Measurements from ENCODE around the gene PTPN1.
"Not testable (repeated sequence)": the region's sequence is repeated elsewhere in the genome, so short reads cannot be mapped to it uniquely, and the experiment has no call there.

PTPN1 gene

DNA sequence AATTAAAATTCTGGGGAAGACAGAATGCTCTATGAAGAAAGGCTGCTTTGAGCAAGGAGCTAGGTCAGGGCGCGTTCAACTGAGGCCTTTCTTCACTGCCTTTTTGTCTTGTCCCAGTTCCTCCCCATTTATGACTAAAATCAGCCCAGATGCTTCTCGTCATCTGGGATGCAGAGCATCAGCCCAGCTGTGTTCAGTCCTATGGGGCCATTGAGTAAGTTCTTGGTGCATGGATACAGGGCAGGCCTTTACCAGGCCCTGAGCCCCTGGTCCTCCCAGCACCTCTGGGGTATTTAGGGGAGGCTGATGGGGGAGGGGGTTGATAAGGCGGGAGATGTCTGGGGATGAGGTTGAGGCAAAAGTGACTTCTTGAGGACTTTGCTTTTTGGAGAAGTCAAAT lies 55.7 kb downstream of the PTPN1 start:
- H3K9me3 ChIP-seq (ENCODE audit: control insufficient read depth, insufficient read depth, low read depth, low read length) = no peaks in the 10 kb centered on the region
- CTCF ChIA-PET = no interaction called here
- H3K27ac ChIP-seq (ENCODE audit: extremely low read depth, low read depth, low read length) = no peak overlapping the region
- POLR2A ChIA-PET = no interaction called here
- H3K4me1 ChIP-seq (ENCODE audit: control insufficient read depth, insufficient read depth, low read length) = peaks cover 3% of the 10 kb centered on the region
- no peak overlapping the region for H3K4me3 ChIP-seq (ENCODE audit: low read depth, low read length)
- H3K36me3 ChIP-seq (ENCODE audit: control insufficient read depth in 2 of 2, insufficient read depth in 1 of 2, low read length in 2 of 2) = peaks cover 0 to 63% of the 10 kb centered on the region in 2 experiments; a peak in 1 of 3 replicates
- TF ChIP-seq ZNF521 (tag by site-specific recombination; IDR thresholded peaks at IDR 0.05) (no peak), ZNF658 (tag by site-specific recombination; IDR thresholded peaks at IDR 0.05) (no peak), MYNN (tag by site-specific recombination; IDR thresholded peaks at IDR 0.05; ENCODE audit: borderline replicate concordance) (no peak), ZNF366 (tag by site-specific recombination; conservative IDR thresholded peaks at IDR 0.05) (no peak), ZNF324 (tag by site-specific recombination; IDR thresholded peaks at IDR 0.05) (no peak), ZSCAN30 (tag by site-specific recombination; IDR thresholded peaks at IDR 0.05) (no peak)
- TF ChIP-seq, protein P1, sequence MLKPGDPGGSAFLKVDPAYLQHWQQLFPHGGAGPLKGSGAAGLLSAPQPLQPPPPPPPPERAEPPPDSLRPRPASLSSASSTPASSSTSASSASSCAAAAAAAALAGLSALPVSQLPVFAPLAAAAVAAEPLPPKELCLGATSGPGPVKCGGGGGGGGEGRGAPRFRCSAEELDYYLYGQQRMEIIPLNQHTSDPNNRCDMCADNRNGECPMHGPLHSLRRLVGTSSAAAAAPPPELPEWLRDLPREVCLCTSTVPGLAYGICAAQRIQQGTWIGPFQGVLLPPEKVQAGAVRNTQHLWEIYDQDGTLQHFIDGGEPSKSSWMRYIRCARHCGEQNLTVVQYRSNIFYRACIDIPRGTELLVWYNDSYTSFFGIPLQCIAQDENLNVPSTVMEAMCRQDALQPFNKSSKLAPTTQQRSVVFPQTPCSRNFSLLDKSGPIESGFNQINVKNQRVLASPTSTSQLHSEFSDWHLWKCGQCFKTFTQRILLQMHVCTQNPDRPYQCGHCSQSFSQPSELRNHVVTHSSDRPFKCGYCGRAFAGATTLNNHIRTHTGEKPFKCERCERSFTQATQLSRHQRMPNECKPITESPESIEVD (tag by site-specific recombination; IDR thresholded peaks at IDR 0.05) = no peak
- TF ChIP-seq, protein P2, sequence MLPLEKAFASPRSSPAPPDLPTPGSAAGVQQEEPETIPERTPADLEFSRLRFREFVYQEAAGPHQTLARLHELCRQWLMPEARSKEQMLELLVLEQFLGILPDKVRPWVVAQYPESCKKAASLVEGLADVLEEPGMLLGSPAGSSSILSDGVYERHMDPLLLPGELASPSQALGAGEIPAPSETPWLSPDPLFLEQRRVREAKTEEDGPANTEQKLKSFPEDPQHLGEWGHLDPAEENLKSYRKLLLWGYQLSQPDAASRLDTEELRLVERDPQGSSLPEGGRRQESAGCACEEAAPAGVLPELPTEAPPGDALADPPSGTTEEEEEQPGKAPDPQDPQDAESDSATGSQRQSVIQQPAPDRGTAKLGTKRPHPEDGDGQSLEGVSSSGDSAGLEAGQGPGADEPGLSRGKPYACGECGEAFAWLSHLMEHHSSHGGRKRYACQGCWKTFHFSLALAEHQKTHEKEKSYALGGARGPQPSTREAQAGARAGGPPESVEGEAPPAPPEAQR (tag by site-specific recombination; IDR thresholded peaks at IDR 0.05) = no peak

DNA sequence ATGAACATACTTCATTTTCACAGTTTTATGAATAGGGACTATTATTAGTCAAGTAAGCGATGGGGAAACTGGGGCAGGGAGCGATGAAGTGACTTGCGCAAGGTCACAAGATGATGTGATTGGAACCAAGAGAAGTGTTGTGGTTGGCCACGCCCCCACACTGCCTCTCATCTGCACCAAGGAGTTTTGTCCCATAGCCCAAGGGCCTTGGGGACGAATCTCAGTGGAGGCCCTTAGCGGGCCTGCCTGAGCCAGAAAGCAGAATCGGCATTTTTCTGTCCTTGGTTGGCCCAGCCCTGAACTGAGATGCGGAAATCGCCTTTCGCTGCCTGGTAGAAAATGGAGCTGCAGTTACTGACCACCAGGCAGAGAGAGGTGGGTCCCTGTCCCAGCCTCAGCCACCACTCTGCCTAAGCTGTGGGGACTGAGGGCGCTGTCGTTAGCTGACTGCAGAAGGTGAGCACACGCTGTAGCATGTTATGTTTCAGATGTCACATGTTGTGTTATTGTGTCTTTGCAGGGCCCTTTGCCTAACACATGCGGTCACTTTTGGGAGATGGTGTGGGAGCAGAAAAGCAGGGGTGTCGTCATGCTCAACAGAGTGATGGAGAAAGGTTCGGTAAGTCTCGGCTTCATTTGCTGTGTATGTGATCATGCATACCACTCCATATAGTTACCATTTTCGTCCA lies 57.8 kb downstream of the PTPN1 start:
- Histone ChIP-seq H3K4me1 (ENCODE audit: control insufficient read depth, insufficient read depth, low read length) (no peaks in the 10 kb centered on the region; the same call in 1 of the 2 replicates), H3K9me3 (ENCODE audit: control insufficient read depth, insufficient read depth, low read depth, low read length) (no peaks in the 10 kb centered on the region), H3K27ac (ENCODE audit: extremely low read depth, low read depth, low read length) (no peak overlapping the region), H3K36me3 (ENCODE audit: control insufficient read depth in 2 of 2, insufficient read depth in 1 of 2, low read length in 2 of 2) (peaks cover 0 to 72% of the 10 kb centered on the region in 2 experiments; a peak in 1 of 3 replicates), H3K4me3 (ENCODE audit: low read depth, low read length) (no peak overlapping the region)
- ChIA-PET CTCF (interaction anchor here (1.0 kb wide), 2 partner anchors 12 to 388 kb away, joined by 3 to 4 read pairs; no protein-coding TSS in a partner anchor), POLR2A (no interaction called here)
- TF ChIP-seq ZNF561 (tag by site-specific recombination; IDR thresholded peaks at IDR 0.05; ENCODE audit: borderline replicate concordance) = no peak
- TF ChIP-seq, protein P3, sequence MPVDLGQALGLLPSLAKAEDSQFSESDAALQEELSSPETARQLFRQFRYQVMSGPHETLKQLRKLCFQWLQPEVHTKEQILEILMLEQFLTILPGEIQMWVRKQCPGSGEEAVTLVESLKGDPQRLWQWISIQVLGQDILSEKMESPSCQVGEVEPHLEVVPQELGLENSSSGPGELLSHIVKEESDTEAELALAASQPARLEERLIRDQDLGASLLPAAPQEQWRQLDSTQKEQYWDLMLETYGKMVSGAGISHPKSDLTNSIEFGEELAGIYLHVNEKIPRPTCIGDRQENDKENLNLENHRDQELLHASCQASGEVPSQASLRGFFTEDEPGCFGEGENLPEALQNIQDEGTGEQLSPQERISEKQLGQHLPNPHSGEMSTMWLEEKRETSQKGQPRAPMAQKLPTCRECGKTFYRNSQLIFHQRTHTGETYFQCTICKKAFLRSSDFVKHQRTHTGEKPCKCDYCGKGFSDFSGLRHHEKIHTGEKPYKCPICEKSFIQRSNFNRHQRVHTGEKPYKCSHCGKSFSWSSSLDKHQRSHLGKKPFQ (tag by site-specific recombination; IDR thresholded peaks at IDR 0.05) = no peak

DNA sequence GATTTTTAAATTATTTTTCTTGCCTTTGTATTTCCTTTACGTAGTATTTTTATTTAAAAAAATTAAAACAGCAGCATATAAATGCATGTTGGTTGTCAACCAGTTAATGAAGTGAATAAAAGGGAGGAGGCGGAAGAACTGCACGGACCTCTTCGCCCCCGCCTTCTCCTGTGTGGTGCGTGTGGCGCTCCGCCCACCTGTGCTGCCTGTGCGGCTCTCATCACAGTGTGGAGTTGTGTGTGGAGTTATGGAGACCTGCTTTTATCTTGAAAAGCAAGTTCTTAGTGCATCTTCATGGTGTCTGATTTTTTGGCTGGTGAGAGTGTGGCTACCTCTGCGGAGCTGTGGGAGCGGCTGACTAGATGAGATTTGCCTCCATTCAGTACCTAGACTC lies 58.4 kb downstream of the PTPN1 start:
- H3K4me3 ChIP-seq (ENCODE audit: low read depth, low read length) = no peak overlapping the region
- CTCF ChIA-PET = interaction anchor here (1.0 to 1.3 kb wide), 4 partner anchors 11 to 389 kb away, joined by 3 to 4 read pairs (median 4); no protein-coding TSS in a partner anchor
- TF ChIP-seq ZNF585B (tag by site-specific recombination; IDR thresholded peaks at IDR 0.05) = no peak
- TF ChIP-seq, protein P4, sequence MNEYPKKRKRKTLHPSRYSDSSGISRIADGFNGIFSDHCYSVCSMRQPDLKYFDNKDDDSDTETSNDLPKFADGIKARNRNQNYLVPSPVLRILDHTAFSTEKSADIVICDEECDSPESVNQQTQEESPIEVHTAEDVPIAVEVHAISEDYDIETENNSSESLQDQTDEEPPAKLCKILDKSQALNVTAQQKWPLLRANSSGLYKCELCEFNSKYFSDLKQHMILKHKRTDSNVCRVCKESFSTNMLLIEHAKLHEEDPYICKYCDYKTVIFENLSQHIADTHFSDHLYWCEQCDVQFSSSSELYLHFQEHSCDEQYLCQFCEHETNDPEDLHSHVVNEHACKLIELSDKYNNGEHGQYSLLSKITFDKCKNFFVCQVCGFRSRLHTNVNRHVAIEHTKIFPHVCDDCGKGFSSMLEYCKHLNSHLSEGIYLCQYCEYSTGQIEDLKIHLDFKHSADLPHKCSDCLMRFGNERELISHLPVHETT (tag by site-specific recombination; IDR thresholded peaks at IDR 0.05) = no peak
- no peak for TF ChIP-seq OVOL3 (tag by site-specific recombination; IDR thresholded peaks at IDR 0.05)
- TF ChIP-seq SP7 (tag by site-specific recombination; IDR thresholded peaks at IDR 0.05) = no peak
- TF ChIP-seq, protein P5, sequence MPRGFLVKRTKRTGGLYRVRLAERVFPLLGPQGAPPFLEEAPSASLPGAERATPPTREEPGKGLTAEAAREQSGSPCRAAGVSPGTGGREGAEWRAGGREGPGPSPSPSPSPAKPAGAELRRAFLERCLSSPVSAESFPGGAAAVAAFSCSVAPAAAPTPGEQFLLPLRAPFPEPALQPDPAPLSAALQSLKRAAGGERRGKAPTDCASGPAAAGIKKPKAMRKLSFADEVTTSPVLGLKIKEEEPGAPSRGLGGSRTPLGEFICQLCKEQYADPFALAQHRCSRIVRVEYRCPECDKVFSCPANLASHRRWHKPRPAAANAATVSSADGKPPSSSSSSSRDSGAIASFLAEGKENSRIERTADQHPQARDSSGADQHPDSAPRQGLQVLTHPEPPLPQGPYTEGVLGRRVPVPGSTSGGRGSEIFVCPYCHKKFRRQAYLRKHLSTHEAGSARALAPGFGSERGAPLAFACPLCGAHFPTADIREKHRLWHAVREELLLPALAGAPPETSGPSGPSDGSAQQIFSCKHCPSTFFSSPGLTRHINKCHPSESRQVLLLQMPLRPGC (tag by site-specific recombination; IDR thresholded peaks at IDR 0.05) = no peak
- TF ChIP-seq EGR2 (tag by site-specific recombination; IDR thresholded peaks at IDR 0.05; ENCODE audit: low read depth) = peak; percentile 71
- peak; percentile 61 for TF ChIP-seq ZFHX2 (tag by site-specific recombination; conservative IDR thresholded peaks at IDR 0.05)
- no peak for TF ChIP-seq ZBTB7A (tag by site-specific recombination; IDR thresholded peaks at IDR 0.05; ENCODE audit: low read depth)
- no peaks in the 10 kb centered on the region; the same call in 1 of the 2 replicates for H3K4me1 ChIP-seq (ENCODE audit: control insufficient read depth, insufficient read depth, low read length)
- H3K9me3 ChIP-seq (ENCODE audit: control insufficient read depth, insufficient read depth, low read depth, low read length) = no peaks in the 10 kb centered on the region
- POLR2A ChIA-PET = no interaction called here
- H3K36me3 ChIP-seq (ENCODE audit: control insufficient read depth in 2 of 2, insufficient read depth in 1 of 2, low read length in 2 of 2) = peaks cover 0 to 74% of the 10 kb centered on the region in 2 experiments; a peak in 1 of 3 replicates
- H3K27ac ChIP-seq (ENCODE audit: extremely low read depth, low read depth, low read length) = no peak overlapping the region

DNA sequence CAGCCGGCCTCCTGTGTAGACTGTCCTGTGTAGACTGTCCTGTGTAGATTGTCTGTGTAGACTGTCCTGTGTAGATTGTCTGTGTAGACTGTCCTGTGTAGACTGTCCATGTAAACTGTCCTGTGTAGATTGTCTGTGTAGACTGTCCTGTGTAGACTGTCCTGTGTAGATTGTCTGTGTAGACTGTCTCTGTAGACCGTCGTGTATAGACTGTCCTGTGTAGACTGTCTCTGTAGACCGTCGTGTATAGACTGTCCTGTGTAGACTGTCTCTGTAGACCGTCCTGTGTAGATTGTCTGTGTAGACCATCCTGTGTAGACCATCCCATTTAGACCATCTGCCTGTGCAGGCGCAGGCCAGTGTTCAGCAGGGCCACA lies 59.3 kb downstream of the PTPN1 start:
- H3K27ac ChIP-seq (ENCODE audit: extremely low read depth, low read depth, low read length); H3K9me3 ChIP-seq (ENCODE audit: control insufficient read depth, insufficient read depth, low read depth, low read length); H3K4me3 ChIP-seq (ENCODE audit: low read depth, low read length); POLR2A ChIA-PET; H3K4me1 ChIP-seq (ENCODE audit: control insufficient read depth, insufficient read depth, low read length): not testable (repeated sequence)
- peaks cover 0 to 81% of the 10 kb centered on the region in 2 experiments; a peak in 1 of 3 replicates for H3K36me3 ChIP-seq (ENCODE audit: control insufficient read depth in 2 of 2, insufficient read depth in 1 of 2, low read length in 2 of 2)
- CTCF ChIA-PET = interaction anchor here (1.0 to 1.3 kb wide), 2 partner anchors 17 to 19 kb away, joined by 4 read pairs; no protein-coding TSS in a partner anchor
